H1 (cell line): ENCODE results near the gene C18orf63. TPM values are rescaled to one million over a fixed set of nuclear protein-coding genes. Genes with fewer than 3 reads are reported as not detected.

Source experiments
- CTCF ChIA-PET: fragments of 300-600 bp; sonication (Branson Sonifier 250); formaldehyde crosslinking; loops from one replicate; lab custom pipeline; 2021; ENCODE audit not compliant: partially characterized antibody; lab: Charles Lee
- POLR2A ChIA-PET: fragments of 300-600 bp; sonication (Branson Sonifier 250); formaldehyde crosslinking; loops from one replicate; lab custom pipeline; 2021; ENCODE audit warnings: inconsistent platforms; ENCODE audit not compliant: partially characterized antibody; lab: Charles Lee
- DNase-seq, 2 experiments: peaks; one replicate each; pipeline versions ENCODE4 v3.0.0 to v3.0.0-alpha.2; 2010 to 2022; ENCODE audit warnings: low spot score in 2 of 2, low read depth in 1 of 2, mixed read lengths in 1 of 2
- FAIRE-seq: peaks from 2 replicates; lab custom pipeline; 2011; peaks lifted over from hg19 to GRCh38; lab: Jason Lieb, UNC
- H2AFZ ChIP-seq: 2 replicates; pipeline ENCODE4 v1.8.1; 2012; ENCODE audit warnings: low read length, inconsistent platforms
- H2AK5ac ChIP-seq: 2 replicates; pipeline ENCODE4 v1.6.1; 2013; ENCODE audit warnings: low read depth, low read length
- H2BK120ac ChIP-seq: replicated peaks from 2 replicates; pipeline ENCODE3; 2013; ENCODE audit warnings: low read depth, low read length, inconsistent platforms
- H2BK12ac ChIP-seq: 2 replicates; pipeline ENCODE4 v1.6.1; 2013; ENCODE audit warnings: low read depth, low read length
- H2BK15ac ChIP-seq: 2 replicates; pipeline ENCODE4 v1.6.1; 2013; ENCODE audit warnings: low read length
- H2BK20ac ChIP-seq: 2 replicates; pipeline ENCODE4 v1.6.1; 2013; ENCODE audit warnings: low read length
- H2BK5ac ChIP-seq: 2 replicates; pipeline ENCODE4 v1.6.1; 2013; ENCODE audit warnings: low read depth, low read length
- H3K14ac ChIP-seq: 2 replicates; pipeline ENCODE4 v1.6.1; 2013; ENCODE audit warnings: inconsistent platforms; ENCODE audit not compliant: insufficient read length
- H3K18ac ChIP-seq: 2 replicates; pipeline ENCODE4 v1.6.1; 2013; ENCODE audit warnings: low read length; ENCODE audit errors: extremely low read depth
- H3K23ac ChIP-seq: 2 replicates; pipeline ENCODE4 v1.6.1; 2013; ENCODE audit warnings: inconsistent platforms; ENCODE audit not compliant: insufficient read length
- H3K23me2 ChIP-seq: 2 replicates; pipeline ENCODE4 v1.6.1; 2013; ENCODE audit warnings: low read depth, low read length
- H3K27ac ChIP-seq: 2 replicates; pipeline ENCODE4 v1.6.1; 2011; ENCODE audit warnings: low read depth, low read length, inconsistent platforms
- H3K27me3 ChIP-seq, 4 experiments: replicated peaks in 1 of 4; 1 replicate in 1 of 4; 2 replicates in 3 of 4; pipeline versions ENCODE4 v1.6.1 to v1.8.1; 2011 to 2013; ENCODE audit warnings: low read length in 3 of 4, mild to moderate bottlenecking in 3 of 4, inconsistent platforms in 2 of 4, mixed read lengths in 2 of 4, moderate library complexity in 1 of 4; ENCODE audit not compliant: control insufficient read depth in 3 of 4, insufficient read depth in 3 of 4; ENCODE audit errors: extremely low read depth in 1 of 4
- H3K36me3 ChIP-seq, 4 experiments: 2 replicates each; pipeline versions ENCODE4 v1.6.1 to v1.8.1; 2011 to 2013; ENCODE audit warnings: mild to moderate bottlenecking in 4 of 4, low read length in 3 of 4, moderate library complexity in 2 of 4, control low read depth in 1 of 4, inconsistent platforms in 1 of 4; ENCODE audit not compliant: insufficient read depth in 4 of 4, control insufficient read depth in 2 of 4
- H3K4ac ChIP-seq: replicated peaks from 2 replicates; pipeline ENCODE3; 2013; ENCODE audit warnings: low read length, low read depth, mixed read lengths, inconsistent platforms; ENCODE audit not compliant: insufficient read length
- H3K4me1 ChIP-seq, 4 experiments: replicated peaks in 1 of 4; 1 replicate in 1 of 4; 2 replicates in 3 of 4; pipeline versions ENCODE4 v1.6.1 to v1.8.1; 2011 to 2013; ENCODE audit warnings: low read length in 3 of 4, inconsistent platforms in 2 of 4, mixed read lengths in 1 of 4; ENCODE audit not compliant: insufficient read depth in 4 of 4, control insufficient read depth in 3 of 4
- H3K4me2 ChIP-seq, 2 experiments: 2 replicates each; pipeline versions ENCODE4 v1.6.1 to v1.8.1; 2011 to 2013; ENCODE audit warnings: low read depth in 2 of 2, low read length in 2 of 2, control low read depth in 1 of 2, inconsistent platforms in 1 of 2, mild to moderate bottlenecking in 1 of 2; ENCODE audit not compliant: insufficient read depth in 1 of 2
- H3K4me3 ChIP-seq, 4 experiments: fragments of 200-600, 300-600 bp in 1 of 4; sonication (generic), shearing (Covaris generic), sonication (Bioruptor Twin) in 1 of 4; 2 replicates each; pipeline versions ENCODE4 v1.5.1 to v1.8.1; 2011 to 2016; ENCODE audit warnings: low read length in 4 of 4, low read depth in 3 of 4, control low read depth in 2 of 4, inconsistent platforms in 2 of 4, mild to moderate bottlenecking in 2 of 4, mixed read lengths in 1 of 4, moderate library complexity in 1 of 4; ENCODE audit not compliant: insufficient read depth in 2 of 4; ENCODE audit errors: extremely low read depth in 1 of 4
- H3K56ac ChIP-seq: replicated peaks from 2 replicates; pipeline ENCODE3; 2013; ENCODE audit warnings: low read depth, mild to moderate bottlenecking, mixed read lengths, low read length, inconsistent platforms; ENCODE audit not compliant: insufficient read length
- H3K79me1 ChIP-seq: 2 replicates; pipeline ENCODE4 v1.6.1; 2013; ENCODE audit warnings: low read depth, low read length, control low read depth
- H3K79me2 ChIP-seq, 2 experiments: 2 replicates each; pipeline versions ENCODE4 v1.6.1 to v1.8.1; 2012 to 2013; ENCODE audit warnings: low read length in 2 of 2, mild to moderate bottlenecking in 2 of 2, inconsistent platforms in 1 of 2; ENCODE audit not compliant: insufficient read depth in 2 of 2, control insufficient read depth in 1 of 2
- H3K9ac ChIP-seq, 4 experiments: replicated peaks in 1 of 4; 1 replicate in 1 of 4; 2 replicates in 3 of 4; pipeline versions ENCODE4 v1.6.1 to v1.8.1; 2011 to 2013; ENCODE audit warnings: low read depth in 3 of 4, low read length in 3 of 4, control low read depth in 2 of 4, mild to moderate bottlenecking in 2 of 4, moderate library complexity in 2 of 4, inconsistent platforms in 1 of 4; ENCODE audit errors: extremely low read depth in 1 of 4
- H3K9me3 ChIP-seq, 2 experiments: 2 replicates each; pipeline versions ENCODE4 v1.6.1 to v1.8.1; 2012 to 2013; ENCODE audit warnings: mild to moderate bottlenecking in 2 of 2, moderate library complexity in 2 of 2, control low read depth in 1 of 2, inconsistent platforms in 1 of 2, low read depth in 1 of 2, low read length in 1 of 2, mixed read lengths in 1 of 2; ENCODE audit not compliant: insufficient read depth in 2 of 2
- H4K20me1 ChIP-seq, 2 experiments: replicated peaks in 1 of 2; 2 replicates each; pipeline versions ENCODE3 to v1.8.1; 2011 to 2013; ENCODE audit warnings: inconsistent platforms in 2 of 2, low read length in 2 of 2, mild to moderate bottlenecking in 1 of 2; ENCODE audit not compliant: insufficient read depth in 2 of 2, control insufficient read depth in 1 of 2
- H4K5ac ChIP-seq: 2 replicates; pipeline ENCODE4 v1.6.1; 2013; ENCODE audit warnings: low read length, low read depth, mixed read lengths, inconsistent platforms; ENCODE audit not compliant: insufficient read length
- H4K8ac ChIP-seq: 2 replicates; pipeline ENCODE4 v1.8.0; 2013; ENCODE audit warnings: mild to moderate bottlenecking, moderate library complexity, low read length, inconsistent platforms; ENCODE audit not compliant: insufficient read depth; ENCODE audit errors: extremely low read depth
- H4K91ac ChIP-seq: replicated peaks from 2 replicates; pipeline ENCODE3; 2013; ENCODE audit warnings: low read length, mixed read lengths, inconsistent platforms; ENCODE audit not compliant: insufficient read length
- EGR1 ChIP-seq: IDR thresholded peaks from 2 replicates; pipeline ENCODE4 v1.6.1; 2011; ENCODE audit warnings: low read depth, low read length, borderline replicate concordance
- FOSL1 ChIP-seq: IDR thresholded peaks from 2 replicates; pipeline ENCODE4 v1.6.1; 2011; ENCODE audit warnings: mild to moderate bottlenecking, low read depth, low read length, moderate library complexity; ENCODE audit not compliant: insufficient read depth
- GTF2F1 ChIP-seq: IDR thresholded peaks from 2 replicates; pipeline ENCODE4 v1.6.1; 2012; ENCODE audit warnings: low read depth, low read length, improper control_type of control experiment, borderline replicate concordance
- HDAC2 ChIP-seq, 2 experiments: fragments of 300-600 bp in 1 of 2; sonication (generic) in 1 of 2; IDR thresholded peaks; 2 replicates each; pipeline ENCODE4 v1.6.1; 2011 to 2012; ENCODE audit warnings: low read depth in 2 of 2, low read length in 2 of 2, mild to moderate bottlenecking in 2 of 2, moderate library complexity in 2 of 2, borderline replicate concordance in 1 of 2, inconsistent platforms in 1 of 2
- POLR2A ChIP-seq, 2 experiments: IDR thresholded peaks; 1 replicate in 1 of 2; 2 replicates in 1 of 2; pipeline ENCODE4 v1.6.1; 2011; ENCODE audit warnings: low read depth in 2 of 2, low read length in 2 of 2, mild to moderate bottlenecking in 2 of 2; ENCODE audit errors: control extremely low read depth in 1 of 2
- POU5F1 ChIP-seq: IDR thresholded peaks from 2 replicates; pipeline ENCODE4 v1.6.1; 2011; ENCODE audit warnings: low read depth, mild to moderate bottlenecking, low read length, moderate library complexity
- RBBP5 ChIP-seq: IDR thresholded peaks from 2 replicates; pipeline ENCODE4 v1.7.1; 2012; ENCODE audit warnings: low read depth, mild to moderate bottlenecking, inconsistent platforms, low read length, moderate library complexity, borderline replicate concordance
- SAP30 ChIP-seq: fragments of 300-600 bp; sonication (generic); IDR thresholded peaks from 2 replicates; pipeline ENCODE4 v1.7.1; 2012; ENCODE audit warnings: low read length, moderate library complexity, mild to moderate bottlenecking, inconsistent platforms; ENCODE audit not compliant: insufficient read depth, insufficient replicate concordance
- SIN3A ChIP-seq, 2 experiments: IDR thresholded peaks in 1 of 2; conservative IDR thresholded peaks in 1 of 2; 2 replicates each; pipeline ENCODE4 v1.6.1; 2011 to 2012; ENCODE audit warnings: low read length in 2 of 2, improper control_type of control experiment in 1 of 2, low read depth in 1 of 2, mild to moderate bottlenecking in 1 of 2
- SUZ12 ChIP-seq: fragments of 200-600 bp; sonication (generic); IDR thresholded peaks from 2 replicates; pipeline ENCODE4 v1.6.1; 2012; ENCODE audit warnings: mild to moderate bottlenecking, inconsistent platforms, low read length, moderate library complexity, mixed read lengths
- WGBS, 2 experiments: shearing (Covaris generic) in 1 of 2; methylation state at CpG; one replicate each; pipeline versions ENCODE4 v1.1.6 to v1.1.7; 2013 to 2015; ENCODE audit warnings: low lambda C conversion rate in 2 of 2, mixed read lengths in 2 of 2, inconsistent platforms in 1 of 2, low coverage in 1 of 2, missing lambda C conversion rate in 1 of 2; ENCODE audit not compliant: insufficient replicate concordance in 2 of 2, insufficient coverage in 1 of 2, insufficient read length in 1 of 2; ENCODE audit errors: extremely low coverage in 1 of 2, missing lambda C conversion rate in 1 of 2; 5-methylcytosine and 5-hydroxymethylcytosine counted together
- polyA plus RNA-seq, 7 experiments: library from polyadenylated mRNA; depleted of rRNA in 3 of 7; stranded (reverse) in 5 of 7; unstranded in 2 of 7; fragments of >200 nt in 5 of 7; fragments of 200-250 nt in 2 of 7; gene quantifications; 1 replicate in 5 of 7; 2 replicates in 1 of 7; 4 replicates in 1 of 7; pipeline versions ENCODE4 v1.2.1 to v1.2.3, GENCODE V29; 2011 to 2013; ENCODE audit warnings: missing spikeins in 2 of 7, mixed read lengths in 2 of 7
- total RNA-seq: library from RNA; stranded (reverse); fragmentation: NEBNext Ultra II Directional; extraction: Animal tissue kit (Norgen Biotek cat#: 25700); gene quantifications from 2 replicates; pipeline ENCODE4 v1.2.1, GENCODE V29; 2021
- TF ChIP-seq, protein P1 (sequence below): IDR thresholded peaks from 2 replicates; pipeline ENCODE4 v1.6.1; 2012; ENCODE audit warnings: low read length, inconsistent platforms

Gene C18orf63
- total and polyA plus RNA-seq, 2 of the 8 experiments (the other 6 are each of a cell fraction or from before 2014, with no cell fraction given), result not detected

- Histone ChIP-seq H3K14ac (no peak overlapping the region), H4K8ac (no peak overlapping the region), H3K4me2 (no peak overlapping the region), H3K36me3 (peaks cover 0 to 3% (median 0%) of the 10 kb centered on the region in 4 experiments; a peak in 1 of 8 replicates), H2BK15ac (no peak overlapping the region), H3K4ac (no peak overlapping the region), H3K23me2 (no peaks in the 10 kb centered on the region), H4K91ac (no peak overlapping the region), H3K9ac (no peak overlapping the region), H3K27ac (no peak overlapping the region), H3K9me3 (no peaks in the 10 kb centered on the region), H2BK20ac (no peak overlapping the region), H3K18ac (no peak overlapping the region), H4K20me1 (peaks cover 3 to 9% of the 10 kb centered on the region in 2 experiments), H4K5ac (no peak overlapping the region), H2AK5ac (no peak overlapping the region), H2AFZ (no peak overlapping the region), H3K23ac (no peak overlapping the region), H2BK120ac (no peak overlapping the region), H2BK5ac (no peak overlapping the region), H3K79me2 (peaks cover 0 to 65% of the 10 kb centered on the region in 2 experiments; a peak in 2 of 4 replicates), H3K79me1 (peaks cover 9% of the 10 kb centered on the region), H3K4me3 (no peak overlapping the region), H2BK12ac (no peak overlapping the region), H3K56ac (no peak overlapping the region), H3K4me1 (peaks cover 0 to 8% (median 0%) of the 10 kb centered on the region in 4 experiments; a peak in 2 of 7 replicates), H3K27me3 (no peaks in the 10 kb centered on the region)
- WGBS, 2 experiments, result 91% methylated on average over 7 of the region's 7 CpGs; no CpG with 5 or more reads in 1 of the 2 experiments
- ChIA-PET CTCF (interaction anchor here (1.1 kb wide), 1 partner anchor 230 kb away, joined by 3 read pairs; no protein-coding TSS in a partner anchor), POLR2A (interaction anchor here (1.8 kb wide), 1 partner anchor 12 kb away, joined by 6 read pairs; no protein-coding TSS in a partner anchor)
- FAIRE-seq (no peak), DNase-seq (no peak)
- TF ChIP-seq POU5F1, result no peak
- no peak for TF ChIP-seq SUZ12
- no peak for TF ChIP-seq FOSL1
- TF ChIP-seq POLR2A (IDR thresholded peaks at IDR 0.05; ENCODE audit: control extremely low read depth in 1 of 2, low read depth in 2 of 2, low read length in 2 of 2), result no peak
- no peak for TF ChIP-seq SAP30
- TF ChIP-seq, protein P1, sequence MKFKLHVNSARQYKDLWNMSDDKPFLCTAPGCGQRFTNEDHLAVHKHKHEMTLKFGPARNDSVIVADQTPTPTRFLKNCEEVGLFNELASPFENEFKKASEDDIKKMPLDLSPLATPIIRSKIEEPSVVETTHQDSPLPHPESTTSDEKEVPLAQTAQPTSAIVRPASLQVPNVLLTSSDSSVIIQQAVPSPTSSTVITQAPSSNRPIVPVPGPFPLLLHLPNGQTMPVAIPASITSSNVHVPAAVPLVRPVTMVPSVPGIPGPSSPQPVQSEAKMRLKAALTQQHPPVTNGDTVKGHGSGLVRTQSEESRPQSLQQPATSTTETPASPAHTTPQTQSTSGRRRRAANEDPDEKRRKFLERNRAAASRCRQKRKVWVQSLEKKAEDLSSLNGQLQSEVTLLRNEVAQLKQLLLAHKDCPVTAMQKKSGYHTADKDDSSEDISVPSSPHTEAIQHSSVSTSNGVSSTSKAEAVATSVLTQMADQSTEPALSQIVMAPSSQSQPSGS, result no peak
- TF ChIP-seq RBBP5, result no peak
- TF ChIP-seq EGR1, result no peak
- no peak for TF ChIP-seq GTF2F1
- TF ChIP-seq SIN3A (conservative IDR thresholded peaks at IDR 0.05 in 1 of 2, IDR thresholded peaks at IDR 0.05 in 1 of 2; ENCODE audit: low read depth in 1 of 2, low read length in 2 of 2), result no peak
- TF ChIP-seq HDAC2 (IDR thresholded peaks at IDR 0.05; ENCODE audit: borderline replicate concordance in 1 of 2, low read depth in 2 of 2, low read length in 2 of 2), result no peak
Observed at GRCh38 chr18:74268175-74268574, 47.5 kb upstream of the C18orf63 start.
